Stimulated activated CD8-positive, alpha-beta memory T cell treated with anti-CD3 and anti-CD28 coated beads, Interleukin-15, amount 100 ng/mL, for 1 hour (primary cell): ENCODE measurements around the gene CREBRF.
A peak's percentile ranks its signal among the peaks of the same experiment; 100 is the strongest.
"Not testable (repeated sequence)": the region's sequence is repeated elsewhere in the genome, so short reads cannot be mapped to it uniquely, and the experiment has no call there.

Experiments used
- DNase-seq: peaks from one replicate; pipeline ENCODE4 v3.0.0-alpha.2; 2020; ENCODE audit warnings: low read depth

Gene CREBRF

GRCh38 chr5:173055983-173056782 is at the start of gene CREBRF:
Gene CREBRF, plus strand, starts transcription at chr5:173056352. Its CDS starts 24,424 bp downstream, at chr5:173080776.
- peak; percentile 98 for DNase-seq

GRCh38 chr5:173010021-173010420 is 46.1 kb upstream of the CREBRF start:
- no peak for DNase-seq

GRCh38 chr5:173010547-173011464 is 45.3 kb upstream of the CREBRF start:
- no peak for DNase-seq

- DNase-seq = no peak
Observed at GRCh38 chr5:173011566-173011965, 44.6 kb upstream of the CREBRF start.

GRCh38 chr5:173012882-173013281 is 43.3 kb upstream of the CREBRF start:
- DNase-seq = no peak

GRCh38 chr5:173014671-173015070 is 41.5 kb upstream of the CREBRF start:
- no peak for DNase-seq

GRCh38 chr5:173015192-173015591 is 41.0 kb upstream of the CREBRF start:
- no peak for DNase-seq

GRCh38 chr5:173015598-173016455 is 40.3 kb upstream of the CREBRF start:
- no peak for DNase-seq

GRCh38 chr5:173016598-173017046 is 39.5 kb upstream of the CREBRF start:
- no peak for DNase-seq

GRCh38 chr5:173017087-173017486 is 39.1 kb upstream of the CREBRF start:
- not testable (repeated sequence) for DNase-seq

GRCh38 chr5:173018358-173018757 is 37.8 kb upstream of the CREBRF start:
- no peak for DNase-seq

GRCh38 chr5:173020154-173020581 is 36.0 kb upstream of the CREBRF start:
- DNase-seq = no peak

GRCh38 chr5:173020643-173021042 is 35.5 kb upstream of the CREBRF start:
- DNase-seq = no peak

- DNase-seq = no peak
Observed at GRCh38 chr5:173025651-173026050, 30.5 kb upstream of the CREBRF start.

GRCh38 chr5:173027905-173028304 is 28.2 kb upstream of the CREBRF start:
- no peak for DNase-seq

GRCh38 chr5:173028811-173029327 is 27.3 kb upstream of the CREBRF start:
- no peak for DNase-seq

GRCh38 chr5:173029499-173029921 is 26.6 kb upstream of the CREBRF start:
- DNase-seq = no peak

- DNase-seq = not testable (repeated sequence)
Observed at GRCh38 chr5:173032096-173032495, 24.1 kb upstream of the CREBRF start.

- no peak for DNase-seq
Observed at GRCh38 chr5:173032730-173033129, 23.4 kb upstream of the CREBRF start.

- no peak for DNase-seq
Observed at GRCh38 chr5:173033923-173034322, 22.2 kb upstream of the CREBRF start.

- no peak for DNase-seq
Observed at GRCh38 chr5:173035904-173036707, 20.0 kb upstream of the CREBRF start.
